H1 (cell line): ENCODE data around the gene DDR1. TPM values are rescaled to one million over a fixed set of nuclear protein-coding genes. Genes with fewer than 3 reads are reported as not detected.

ENCODE experiments used
- CTCF ChIA-PET: fragments of 300-600 bp; sonication (Branson Sonifier 250); formaldehyde crosslinking; loops from one replicate; lab custom pipeline; 2021; ENCODE audit not compliant: partially characterized antibody; lab: Charles Lee
- POLR2A ChIA-PET: fragments of 300-600 bp; sonication (Branson Sonifier 250); formaldehyde crosslinking; loops from one replicate; lab custom pipeline; 2021; ENCODE audit warnings: inconsistent platforms; ENCODE audit not compliant: partially characterized antibody; lab: Charles Lee
- DNase-seq, 2 experiments: peaks; one replicate each; pipeline versions ENCODE4 v3.0.0 to v3.0.0-alpha.2; 2010 to 2022; ENCODE audit warnings: low spot score in 2 of 2, low read depth in 1 of 2, mixed read lengths in 1 of 2
- FAIRE-seq: peaks from 2 replicates; lab custom pipeline; 2011; peaks lifted over from hg19 to GRCh38; lab: Jason Lieb, UNC
- H2AFZ ChIP-seq: 2 replicates; pipeline ENCODE4 v1.8.1; 2012; ENCODE audit warnings: low read length, inconsistent platforms
- H2AK5ac ChIP-seq: 2 replicates; pipeline ENCODE4 v1.6.1; 2013; ENCODE audit warnings: low read depth, low read length
- H2BK120ac ChIP-seq: replicated peaks from 2 replicates; pipeline ENCODE3; 2013; ENCODE audit warnings: low read depth, low read length, inconsistent platforms
- H2BK12ac ChIP-seq: 2 replicates; pipeline ENCODE4 v1.6.1; 2013; ENCODE audit warnings: low read depth, low read length
- H2BK15ac ChIP-seq: 2 replicates; pipeline ENCODE4 v1.6.1; 2013; ENCODE audit warnings: low read length
- H2BK20ac ChIP-seq: 2 replicates; pipeline ENCODE4 v1.6.1; 2013; ENCODE audit warnings: low read length
- H2BK5ac ChIP-seq: 2 replicates; pipeline ENCODE4 v1.6.1; 2013; ENCODE audit warnings: low read depth, low read length
- H3K14ac ChIP-seq: 2 replicates; pipeline ENCODE4 v1.6.1; 2013; ENCODE audit warnings: inconsistent platforms; ENCODE audit not compliant: insufficient read length
- H3K18ac ChIP-seq: 2 replicates; pipeline ENCODE4 v1.6.1; 2013; ENCODE audit warnings: low read length; ENCODE audit errors: extremely low read depth
- H3K23ac ChIP-seq: 2 replicates; pipeline ENCODE4 v1.6.1; 2013; ENCODE audit warnings: inconsistent platforms; ENCODE audit not compliant: insufficient read length
- H3K23me2 ChIP-seq: 2 replicates; pipeline ENCODE4 v1.6.1; 2013; ENCODE audit warnings: low read depth, low read length
- H3K27ac ChIP-seq: 2 replicates; pipeline ENCODE4 v1.6.1; 2011; ENCODE audit warnings: low read depth, low read length, inconsistent platforms
- H3K27me3 ChIP-seq, 4 experiments: replicated peaks in 1 of 4; 1 replicate in 1 of 4; 2 replicates in 3 of 4; pipeline versions ENCODE4 v1.6.1 to v1.8.1; 2011 to 2013; ENCODE audit warnings: low read length in 3 of 4, mild to moderate bottlenecking in 3 of 4, inconsistent platforms in 2 of 4, mixed read lengths in 2 of 4, moderate library complexity in 1 of 4; ENCODE audit not compliant: control insufficient read depth in 3 of 4, insufficient read depth in 3 of 4; ENCODE audit errors: extremely low read depth in 1 of 4
- H3K36me3 ChIP-seq, 4 experiments: 2 replicates each; pipeline versions ENCODE4 v1.6.1 to v1.8.1; 2011 to 2013; ENCODE audit warnings: mild to moderate bottlenecking in 4 of 4, low read length in 3 of 4, moderate library complexity in 2 of 4, control low read depth in 1 of 4, inconsistent platforms in 1 of 4; ENCODE audit not compliant: insufficient read depth in 4 of 4, control insufficient read depth in 2 of 4
- H3K4ac ChIP-seq: replicated peaks from 2 replicates; pipeline ENCODE3; 2013; ENCODE audit warnings: low read length, low read depth, mixed read lengths, inconsistent platforms; ENCODE audit not compliant: insufficient read length
- H3K4me1 ChIP-seq, 4 experiments: replicated peaks in 1 of 4; 1 replicate in 1 of 4; 2 replicates in 3 of 4; pipeline versions ENCODE4 v1.6.1 to v1.8.1; 2011 to 2013; ENCODE audit warnings: low read length in 3 of 4, inconsistent platforms in 2 of 4, mixed read lengths in 1 of 4; ENCODE audit not compliant: insufficient read depth in 4 of 4, control insufficient read depth in 3 of 4
- H3K4me2 ChIP-seq, 2 experiments: 2 replicates each; pipeline versions ENCODE4 v1.6.1 to v1.8.1; 2011 to 2013; ENCODE audit warnings: low read depth in 2 of 2, low read length in 2 of 2, control low read depth in 1 of 2, inconsistent platforms in 1 of 2, mild to moderate bottlenecking in 1 of 2; ENCODE audit not compliant: insufficient read depth in 1 of 2
- H3K4me3 ChIP-seq, 4 experiments: fragments of 200-600, 300-600 bp in 1 of 4; sonication (generic), shearing (Covaris generic), sonication (Bioruptor Twin) in 1 of 4; 2 replicates each; pipeline versions ENCODE4 v1.5.1 to v1.8.1; 2011 to 2016; ENCODE audit warnings: low read length in 4 of 4, low read depth in 3 of 4, control low read depth in 2 of 4, inconsistent platforms in 2 of 4, mild to moderate bottlenecking in 2 of 4, mixed read lengths in 1 of 4, moderate library complexity in 1 of 4; ENCODE audit not compliant: insufficient read depth in 2 of 4; ENCODE audit errors: extremely low read depth in 1 of 4
- H3K56ac ChIP-seq: replicated peaks from 2 replicates; pipeline ENCODE3; 2013; ENCODE audit warnings: low read depth, mild to moderate bottlenecking, mixed read lengths, low read length, inconsistent platforms; ENCODE audit not compliant: insufficient read length
- H3K79me1 ChIP-seq: 2 replicates; pipeline ENCODE4 v1.6.1; 2013; ENCODE audit warnings: low read depth, low read length, control low read depth
- H3K79me2 ChIP-seq, 2 experiments: 2 replicates each; pipeline versions ENCODE4 v1.6.1 to v1.8.1; 2012 to 2013; ENCODE audit warnings: low read length in 2 of 2, mild to moderate bottlenecking in 2 of 2, inconsistent platforms in 1 of 2; ENCODE audit not compliant: insufficient read depth in 2 of 2, control insufficient read depth in 1 of 2
- H3K9ac ChIP-seq, 4 experiments: replicated peaks in 1 of 4; 1 replicate in 1 of 4; 2 replicates in 3 of 4; pipeline versions ENCODE4 v1.6.1 to v1.8.1; 2011 to 2013; ENCODE audit warnings: low read depth in 3 of 4, low read length in 3 of 4, control low read depth in 2 of 4, mild to moderate bottlenecking in 2 of 4, moderate library complexity in 2 of 4, inconsistent platforms in 1 of 4; ENCODE audit errors: extremely low read depth in 1 of 4
- H3K9me3 ChIP-seq, 2 experiments: 2 replicates each; pipeline versions ENCODE4 v1.6.1 to v1.8.1; 2012 to 2013; ENCODE audit warnings: mild to moderate bottlenecking in 2 of 2, moderate library complexity in 2 of 2, control low read depth in 1 of 2, inconsistent platforms in 1 of 2, low read depth in 1 of 2, low read length in 1 of 2, mixed read lengths in 1 of 2; ENCODE audit not compliant: insufficient read depth in 2 of 2
- H4K20me1 ChIP-seq, 2 experiments: replicated peaks in 1 of 2; 2 replicates each; pipeline versions ENCODE3 to v1.8.1; 2011 to 2013; ENCODE audit warnings: inconsistent platforms in 2 of 2, low read length in 2 of 2, mild to moderate bottlenecking in 1 of 2; ENCODE audit not compliant: insufficient read depth in 2 of 2, control insufficient read depth in 1 of 2
- H4K5ac ChIP-seq: 2 replicates; pipeline ENCODE4 v1.6.1; 2013; ENCODE audit warnings: low read length, low read depth, mixed read lengths, inconsistent platforms; ENCODE audit not compliant: insufficient read length
- H4K8ac ChIP-seq: 2 replicates; pipeline ENCODE4 v1.8.0; 2013; ENCODE audit warnings: mild to moderate bottlenecking, moderate library complexity, low read length, inconsistent platforms; ENCODE audit not compliant: insufficient read depth; ENCODE audit errors: extremely low read depth
- H4K91ac ChIP-seq: replicated peaks from 2 replicates; pipeline ENCODE3; 2013; ENCODE audit warnings: low read length, mixed read lengths, inconsistent platforms; ENCODE audit not compliant: insufficient read length
- ASH2L ChIP-seq: fragments of 200-600, 300-600 bp; sonication (generic); IDR thresholded peaks from one replicate; pipeline ENCODE4 v1.7.1; 2017; ENCODE audit warnings: low read length
- BCL11A ChIP-seq, 2 experiments: IDR thresholded peaks; one replicate each; pipeline ENCODE4 v1.6.1; 2011; ENCODE audit warnings: low read depth in 2 of 2, low read length in 2 of 2, mild to moderate bottlenecking in 2 of 2
- BRCA1 ChIP-seq: IDR thresholded peaks from 2 replicates; pipeline ENCODE4 v1.6.1; 2012; ENCODE audit warnings: low read depth, low read length, improper control_type of control experiment
- CBX8 ChIP-seq: fragments of 300-800, 300-1000 bp; sonication (generic); IDR thresholded peaks from 2 replicates; pipeline ENCODE4 v1.7.1; 2016; ENCODE audit warnings: low read depth, low read length, borderline replicate concordance
- EP300 ChIP-seq, 2 experiments: IDR thresholded peaks; 1 replicate in 1 of 2; 2 replicates in 1 of 2; pipeline ENCODE4 v1.6.1; 2011 to 2012; ENCODE audit warnings: low read depth in 2 of 2, low read length in 2 of 2, mild to moderate bottlenecking in 2 of 2, borderline replicate concordance in 1 of 2, inconsistent platforms in 1 of 2, moderate library complexity in 1 of 2
- GTF2F1 ChIP-seq: IDR thresholded peaks from 2 replicates; pipeline ENCODE4 v1.6.1; 2012; ENCODE audit warnings: low read depth, low read length, improper control_type of control experiment, borderline replicate concordance
- JUN ChIP-seq: IDR thresholded peaks from 2 replicates; pipeline ENCODE4 v1.6.1; 2011; ENCODE audit warnings: low read depth, mild to moderate bottlenecking, improper control_type of control experiment, low read length
- MAFK ChIP-seq: IDR thresholded peaks from 2 replicates; pipeline ENCODE4 v1.6.1; 2012; ENCODE audit warnings: low read depth, mild to moderate bottlenecking, improper control_type of control experiment, low read length
- RAD21 ChIP-seq, 2 experiments: IDR thresholded peaks in 1 of 2; conservative IDR thresholded peaks in 1 of 2; 2 replicates each; pipeline ENCODE4 v1.6.1; 2011; ENCODE audit warnings: low read depth in 2 of 2, low read length in 2 of 2, improper control_type of control experiment in 1 of 2, inconsistent platforms in 1 of 2, mild to moderate bottlenecking in 1 of 2, moderate library complexity in 1 of 2
- RBBP5 ChIP-seq: IDR thresholded peaks from 2 replicates; pipeline ENCODE4 v1.7.1; 2012; ENCODE audit warnings: low read depth, mild to moderate bottlenecking, inconsistent platforms, low read length, moderate library complexity, borderline replicate concordance
- TEAD4 ChIP-seq: IDR thresholded peaks from 2 replicates; pipeline ENCODE4 v1.6.1; 2012; ENCODE audit warnings: low read depth, low read length, inconsistent platforms, mixed read lengths
- YY1 ChIP-seq: IDR thresholded peaks from 2 replicates; pipeline ENCODE4 v1.6.1; 2011; ENCODE audit warnings: low read depth, mild to moderate bottlenecking, low read length
- WGBS, 2 experiments: shearing (Covaris generic) in 1 of 2; methylation state at CpG; one replicate each; pipeline versions ENCODE4 v1.1.6 to v1.1.7; 2013 to 2015; ENCODE audit warnings: low lambda C conversion rate in 2 of 2, mixed read lengths in 2 of 2, inconsistent platforms in 1 of 2, low coverage in 1 of 2, missing lambda C conversion rate in 1 of 2; ENCODE audit not compliant: insufficient replicate concordance in 2 of 2, insufficient coverage in 1 of 2, insufficient read length in 1 of 2; ENCODE audit errors: extremely low coverage in 1 of 2, missing lambda C conversion rate in 1 of 2; 5-methylcytosine and 5-hydroxymethylcytosine counted together
- polyA plus RNA-seq, 7 experiments: library from polyadenylated mRNA; depleted of rRNA in 3 of 7; stranded (reverse) in 5 of 7; unstranded in 2 of 7; fragments of >200 nt in 5 of 7; fragments of 200-250 nt in 2 of 7; gene quantifications; 1 replicate in 5 of 7; 2 replicates in 1 of 7; 4 replicates in 1 of 7; pipeline versions ENCODE4 v1.2.1 to v1.2.3, GENCODE V29; 2011 to 2013; ENCODE audit warnings: missing spikeins in 2 of 7, mixed read lengths in 2 of 7
- total RNA-seq: library from RNA; stranded (reverse); fragmentation: NEBNext Ultra II Directional; extraction: Animal tissue kit (Norgen Biotek cat#: 25700); gene quantifications from 2 replicates; pipeline ENCODE4 v1.2.1, GENCODE V29; 2021
- TF ChIP-seq, protein P1 (sequence below): IDR thresholded peaks from 2 replicates; pipeline ENCODE4 v1.6.1; 2012; ENCODE audit warnings: inconsistent platforms

Gene DDR1
- total and polyA plus RNA-seq, 2 of the 8 experiments (the other 6 are each of a cell fraction or from before 2014, with no cell fraction given) = 99.4 to 181 TPM

DNA sequence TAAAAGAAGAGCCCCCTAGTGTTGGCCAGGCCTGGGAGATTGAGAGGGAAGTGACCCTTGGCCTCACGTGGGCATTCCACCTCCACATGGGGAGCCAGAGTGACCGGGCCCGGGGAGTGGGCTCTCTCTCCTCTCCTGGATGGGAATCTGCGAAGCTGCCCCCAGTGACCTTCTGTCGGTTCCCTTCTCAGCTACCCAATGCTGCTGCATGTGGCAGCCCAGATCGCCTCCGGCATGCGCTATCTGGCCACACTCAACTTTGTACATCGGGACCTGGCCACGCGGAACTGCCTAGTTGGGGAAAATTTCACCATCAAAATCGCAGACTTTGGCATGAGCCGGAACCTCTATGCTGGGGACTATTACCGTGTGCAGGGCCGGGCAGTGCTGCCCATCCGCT is 13.6 kb downstream of the DDR1 start:
- H4K91ac ChIP-seq = no peak overlapping the region
- no peak overlapping the region for H2BK12ac ChIP-seq
- WGBS, 2 experiments = 95% methylated on average over 15 of the region's 16 CpGs; no CpG with 5 or more reads in 1 of the 2 experiments
- ChIA-PET CTCF (interaction anchor here (1.1 to 1.7 kb wide), 5 partner anchors 9 to 182 kb away, joined by 3 to 5 read pairs (median 3); partner anchors contain the start of gene GTF2H4), POLR2A (interaction anchor here (1.4 to 5.4 kb wide), 5 partner anchors 9 to 76 kb away, joined by 3 to 22 read pairs (median 5); partner anchors contain the start of genes DDR1 and VARS2)
- H3K4ac ChIP-seq = no peak overlapping the region
- DNase-seq = no peak
- H3K14ac ChIP-seq = no peak overlapping the region
- peaks cover 38 to 73% (median 61%) of the 10 kb centered on the region in 4 experiments for H3K36me3 ChIP-seq
- no peak overlapping the region for H2AK5ac ChIP-seq
- H3K23ac ChIP-seq = no peak overlapping the region
- peaks cover 5% of the 10 kb centered on the region; the same call in 1 of the 2 replicates for H3K79me1 ChIP-seq
- no peak overlapping the region for H2BK20ac ChIP-seq
- no peaks in the 10 kb centered on the region for H3K79me2 ChIP-seq
- H4K20me1 ChIP-seq = peaks cover 2 to 16% of the 10 kb centered on the region in 2 experiments
- H3K4me3 ChIP-seq = no peak overlapping the region
- H2BK120ac ChIP-seq = no peak overlapping the region
- H3K18ac ChIP-seq = no peak overlapping the region
- no peak overlapping the region for H2AFZ ChIP-seq
- no peak overlapping the region for H4K5ac ChIP-seq
- H2BK5ac ChIP-seq = no peak overlapping the region
- H3K9ac ChIP-seq = no peak overlapping the region
- no peak overlapping the region for H3K27ac ChIP-seq
- H3K56ac ChIP-seq = no peak overlapping the region
- peak overlapping the region; percentile 48; the same call in 1 of the 2 replicates for H4K8ac ChIP-seq
- FAIRE-seq = no peak
- no peaks in the 10 kb centered on the region for H3K4me1 ChIP-seq
- H3K4me2 ChIP-seq = no peak overlapping the region
- no peak overlapping the region for H2BK15ac ChIP-seq
- H3K27me3 ChIP-seq = no peaks in the 10 kb centered on the region
- no peaks in the 10 kb centered on the region for H3K9me3 ChIP-seq
- H3K23me2 ChIP-seq = peaks cover 5% of the 10 kb centered on the region; the same call in 1 of the 2 replicates
- no peak for TF ChIP-seq TEAD4
- no peak for TF ChIP-seq MAFK
- TF ChIP-seq RAD21 (IDR thresholded peaks at IDR 0.05 in 1 of 2, conservative IDR thresholded peaks at IDR 0.05 in 1 of 2; ENCODE audit: low read depth in 2 of 2, low read length in 2 of 2) = no peak
- TF ChIP-seq, protein P1, sequence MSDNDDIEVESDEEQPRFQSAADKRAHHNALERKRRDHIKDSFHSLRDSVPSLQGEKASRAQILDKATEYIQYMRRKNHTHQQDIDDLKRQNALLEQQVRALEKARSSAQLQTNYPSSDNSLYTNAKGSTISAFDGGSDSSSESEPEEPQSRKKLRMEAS = no peak
- TF ChIP-seq BRCA1 = no peak
- no peak for TF ChIP-seq BCL11A (IDR thresholded peaks at IDR 0.05; ENCODE audit: low read depth in 2 of 2, low read length in 2 of 2)
- TF ChIP-seq RBBP5 = no peak
- TF ChIP-seq EP300 (IDR thresholded peaks at IDR 0.05; ENCODE audit: borderline replicate concordance in 1 of 2, low read depth in 2 of 2, low read length in 2 of 2) = no peak
- no peak for TF ChIP-seq ASH2L
- no peak for TF ChIP-seq CBX8
- no peak for TF ChIP-seq JUN
- no peak for TF ChIP-seq GTF2F1
- TF ChIP-seq YY1 = no peak
